ENCODE results near the gene REXO4.

GRCh38 chr9:133389562-133389961 is 28.2 kb downstream of the REXO4 start:
- TF ChIP-seq CTCF (optimal IDR thresholded peaks at IDR 0.05 in 1 of 3, IDR thresholded peaks at IDR 0.05 in 1 of 3, conservative IDR thresholded peaks at IDR 0.05 in 1 of 3; ENCODE audit: extremely low read depth in 1 of 3, insufficient read depth in 2 of 3, low read length in 3 of 3) (no peak), EZH2 (IDR thresholded peaks at IDR 0.05; ENCODE audit: low read length) (no peak)
